H1 (cell line): ENCODE data around the gene SPIRE1.

Experiments used
- GABPA ChIP-seq: IDR thresholded peaks from 2 replicates; pipeline ENCODE4 v1.6.1; 2011; ENCODE audit warnings: mild to moderate bottlenecking, low read length, moderate library complexity, borderline replicate concordance; ENCODE audit not compliant: insufficient read depth
- TEAD4 ChIP-seq: IDR thresholded peaks from 2 replicates; pipeline ENCODE4 v1.6.1; 2012; ENCODE audit warnings: low read depth, low read length, inconsistent platforms, mixed read lengths
- TF ChIP-seq, protein P1 (sequence below): IDR thresholded peaks from 2 replicates; pipeline ENCODE4 v1.6.1; 2012; ENCODE audit warnings: inconsistent platforms
- TF ChIP-seq, protein P2 (sequence below), 3 experiments: IDR thresholded peaks; 1 replicate in 2 of 3; 2 replicates in 1 of 3; pipeline versions ENCODE4 v1.5.1 to v1.6.1; 2011; ENCODE audit warnings: low read length in 3 of 3, mild to moderate bottlenecking in 3 of 3, inconsistent platforms in 2 of 3, low read depth in 1 of 3, moderate library complexity in 1 of 3; ENCODE audit not compliant: insufficient read depth in 1 of 3; ENCODE audit errors: control extremely low read depth in 1 of 3

DNA sequence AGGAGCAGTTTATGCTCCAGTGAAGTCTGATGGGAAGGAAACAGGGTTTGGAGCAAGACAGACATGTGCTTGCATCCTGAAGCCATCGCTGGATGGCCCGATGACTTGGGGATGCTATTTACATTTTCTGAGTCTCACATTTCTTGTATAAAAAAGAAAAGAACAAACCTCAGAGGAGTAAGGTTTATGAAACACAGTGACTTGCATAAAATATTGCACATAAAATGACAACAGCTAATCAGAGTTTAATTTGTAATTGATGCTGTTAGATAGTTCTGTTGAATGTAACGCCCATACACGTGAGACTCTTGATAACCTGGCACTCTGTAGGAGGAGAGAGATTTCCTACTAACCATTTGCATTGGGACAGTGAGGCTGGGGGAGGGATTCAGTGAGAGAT is 233.7 kb downstream of the SPIRE1 start:
- TF ChIP-seq TEAD4: no peak
- no peak for TF ChIP-seq GABPA
- TF ChIP-seq, protein P1, sequence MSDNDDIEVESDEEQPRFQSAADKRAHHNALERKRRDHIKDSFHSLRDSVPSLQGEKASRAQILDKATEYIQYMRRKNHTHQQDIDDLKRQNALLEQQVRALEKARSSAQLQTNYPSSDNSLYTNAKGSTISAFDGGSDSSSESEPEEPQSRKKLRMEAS: no peak
- TF ChIP-seq, protein P2, sequence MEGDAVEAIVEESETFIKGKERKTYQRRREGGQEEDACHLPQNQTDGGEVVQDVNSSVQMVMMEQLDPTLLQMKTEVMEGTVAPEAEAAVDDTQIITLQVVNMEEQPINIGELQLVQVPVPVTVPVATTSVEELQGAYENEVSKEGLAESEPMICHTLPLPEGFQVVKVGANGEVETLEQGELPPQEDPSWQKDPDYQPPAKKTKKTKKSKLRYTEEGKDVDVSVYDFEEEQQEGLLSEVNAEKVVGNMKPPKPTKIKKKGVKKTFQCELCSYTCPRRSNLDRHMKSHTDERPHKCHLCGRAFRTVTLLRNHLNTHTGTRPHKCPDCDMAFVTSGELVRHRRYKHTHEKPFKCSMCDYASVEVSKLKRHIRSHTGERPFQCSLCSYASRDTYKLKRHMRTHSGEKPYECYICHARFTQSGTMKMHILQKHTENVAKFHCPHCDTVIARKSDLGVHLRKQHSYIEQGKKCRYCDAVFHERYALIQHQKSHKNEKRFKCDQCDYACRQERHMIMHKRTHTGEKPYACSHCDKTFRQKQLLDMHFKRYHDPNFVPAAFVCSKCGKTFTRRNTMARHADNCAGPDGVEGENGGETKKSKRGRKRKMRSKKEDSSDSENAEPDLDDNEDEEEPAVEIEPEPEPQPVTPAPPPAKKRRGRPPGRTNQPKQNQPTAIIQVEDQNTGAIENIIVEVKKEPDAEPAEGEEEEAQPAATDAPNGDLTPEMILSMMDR (IDR thresholded peaks at IDR 0.05; ENCODE audit: control extremely low read depth in 1 of 3, insufficient read depth in 1 of 3, low read depth in 1 of 3, low read length in 3 of 3): no peak
